Measurements from ENCODE around the gene USH1G. TPM values are rescaled to one million over a fixed set of nuclear protein-coding genes. Genes with fewer than 3 reads are reported as not detected.
"Not testable (repeated sequence)": the region's sequence is repeated elsewhere in the genome, so short reads cannot be mapped to it uniquely, and the experiment has no call there.

USH1G gene
- total RNA-seq, 1 experiment from 2014 or later: not detected

DNA sequence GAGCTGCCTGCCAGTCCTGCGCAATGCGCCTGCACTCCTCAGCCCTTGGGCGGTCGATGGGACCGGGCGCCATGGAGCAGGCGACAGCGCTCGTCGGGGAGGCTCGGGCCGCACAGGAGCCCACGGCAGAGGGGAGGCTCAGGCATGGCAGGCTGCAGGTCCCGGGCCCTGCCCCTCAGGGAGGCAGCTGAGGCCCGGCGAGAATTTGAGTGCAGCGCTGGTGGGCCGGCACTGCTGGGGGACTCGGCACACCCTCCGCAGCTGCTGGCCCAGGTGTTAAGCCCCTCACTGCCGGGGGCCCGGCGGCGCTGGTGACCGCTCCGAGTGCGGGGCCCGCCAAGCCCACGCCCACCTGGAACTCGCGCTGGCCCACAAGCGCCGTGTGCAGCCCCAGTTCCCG lies 16.0 kb downstream of the USH1G start:
- DNase-seq (ENCODE audit: extremely low read depth, low read depth): no peak

DNA sequence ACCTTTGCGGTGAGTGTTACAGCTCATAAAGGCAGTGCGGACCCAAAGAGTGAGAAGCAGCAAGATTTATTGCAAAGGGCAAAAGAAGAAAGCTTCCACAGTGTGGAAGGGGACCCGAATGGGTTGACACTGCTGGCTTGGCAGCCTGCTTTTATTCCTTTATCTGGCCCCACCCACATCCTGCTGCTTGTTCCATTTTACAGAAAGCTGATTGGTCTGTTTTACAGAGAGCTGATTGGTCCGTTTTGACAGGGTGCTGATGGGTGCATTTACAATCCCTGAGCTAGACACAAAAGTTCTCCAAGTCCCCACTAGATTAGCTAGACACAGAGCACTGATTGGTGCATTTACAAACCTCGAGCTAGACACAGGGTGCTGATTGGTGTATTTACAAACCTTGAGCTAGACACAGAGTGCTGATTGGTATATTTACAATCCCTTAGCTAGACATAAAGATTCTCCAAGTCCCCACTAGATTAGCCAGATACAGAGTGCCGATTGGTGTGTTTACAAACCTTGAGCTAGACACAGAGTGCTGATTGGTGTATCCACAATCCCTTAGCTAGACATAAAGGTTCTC lies 16.8 kb downstream of the USH1G start:
- not testable (repeated sequence) for DNase-seq (ENCODE audit: extremely low read depth, low read depth)

DNA sequence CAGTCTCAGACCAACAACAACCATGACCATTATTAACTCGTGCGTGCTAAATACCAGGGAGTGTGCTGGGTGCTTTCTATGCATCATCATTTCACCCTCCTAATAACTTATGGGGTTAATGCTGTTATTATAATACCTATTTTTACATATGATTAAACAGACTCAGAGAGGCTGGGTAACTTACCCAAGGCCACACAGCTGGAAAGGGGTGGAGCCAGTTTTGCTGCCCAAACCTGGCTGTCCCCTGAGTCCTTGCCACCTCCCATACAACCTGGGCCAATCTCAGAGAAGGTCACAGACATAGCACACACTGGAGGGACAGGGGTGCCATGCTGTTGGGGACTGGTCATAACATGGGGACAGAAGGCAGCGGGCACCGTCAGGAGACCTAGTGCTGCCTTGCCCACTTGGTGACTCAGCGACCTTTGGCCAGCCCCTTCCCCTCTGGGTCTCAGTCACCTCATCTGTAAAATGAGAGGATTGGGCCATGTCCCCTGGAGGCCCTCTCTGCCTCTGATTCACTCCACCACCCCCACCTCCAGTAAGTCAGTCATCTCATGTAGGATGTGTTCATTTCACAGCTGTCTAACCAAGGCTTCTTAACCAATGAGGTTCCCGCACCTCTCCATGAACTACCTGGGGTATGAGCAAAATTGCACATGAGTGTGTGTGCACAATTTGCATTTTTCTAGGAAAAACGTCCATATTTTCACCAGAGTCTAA lies 18.2 kb downstream of the USH1G start:
- no peak for DNase-seq (ENCODE audit: extremely low read depth, low read depth)

DNA sequence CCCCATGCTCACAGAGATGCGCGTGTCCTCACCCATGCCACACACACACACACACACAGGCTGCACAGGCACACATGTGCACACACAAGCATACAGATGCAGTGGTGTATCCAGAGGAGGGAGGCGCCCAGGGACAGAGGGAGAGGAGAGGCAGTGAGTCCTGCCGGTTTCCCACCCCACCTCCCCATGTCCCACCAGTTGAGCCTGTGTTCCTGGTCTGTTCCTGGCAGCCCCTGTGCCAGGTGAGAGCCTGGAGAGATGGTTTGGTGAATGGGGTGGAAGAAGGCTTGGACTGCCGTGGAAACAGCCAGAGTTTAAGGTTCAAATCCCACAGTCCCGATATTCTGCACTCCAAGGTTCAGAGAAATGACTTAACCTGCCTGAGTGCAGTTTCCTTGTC lies 19.4 kb downstream of the USH1G start:
- no peak for DNase-seq (ENCODE audit: extremely low read depth, low read depth)

DNA sequence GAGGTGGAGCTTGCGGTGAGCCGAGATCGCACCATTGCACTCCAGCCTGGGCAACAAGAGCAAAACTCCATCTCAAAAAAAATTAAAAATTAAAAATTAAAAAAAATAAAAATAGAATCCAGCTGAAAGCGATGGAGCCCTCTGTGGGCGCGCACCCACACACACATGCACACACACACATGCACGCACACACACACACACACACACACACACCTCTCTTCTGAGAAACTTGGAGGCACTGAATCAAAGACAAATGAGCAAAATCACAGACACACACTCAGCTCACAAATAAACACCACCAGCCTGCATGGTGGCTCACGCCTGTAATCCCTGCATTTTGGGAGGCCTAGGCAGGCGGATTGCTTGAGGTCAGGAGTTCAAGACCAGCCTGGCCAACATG lies 20.0 kb downstream of the USH1G start:
- DNase-seq (ENCODE audit: extremely low read depth, low read depth): no peak

DNA sequence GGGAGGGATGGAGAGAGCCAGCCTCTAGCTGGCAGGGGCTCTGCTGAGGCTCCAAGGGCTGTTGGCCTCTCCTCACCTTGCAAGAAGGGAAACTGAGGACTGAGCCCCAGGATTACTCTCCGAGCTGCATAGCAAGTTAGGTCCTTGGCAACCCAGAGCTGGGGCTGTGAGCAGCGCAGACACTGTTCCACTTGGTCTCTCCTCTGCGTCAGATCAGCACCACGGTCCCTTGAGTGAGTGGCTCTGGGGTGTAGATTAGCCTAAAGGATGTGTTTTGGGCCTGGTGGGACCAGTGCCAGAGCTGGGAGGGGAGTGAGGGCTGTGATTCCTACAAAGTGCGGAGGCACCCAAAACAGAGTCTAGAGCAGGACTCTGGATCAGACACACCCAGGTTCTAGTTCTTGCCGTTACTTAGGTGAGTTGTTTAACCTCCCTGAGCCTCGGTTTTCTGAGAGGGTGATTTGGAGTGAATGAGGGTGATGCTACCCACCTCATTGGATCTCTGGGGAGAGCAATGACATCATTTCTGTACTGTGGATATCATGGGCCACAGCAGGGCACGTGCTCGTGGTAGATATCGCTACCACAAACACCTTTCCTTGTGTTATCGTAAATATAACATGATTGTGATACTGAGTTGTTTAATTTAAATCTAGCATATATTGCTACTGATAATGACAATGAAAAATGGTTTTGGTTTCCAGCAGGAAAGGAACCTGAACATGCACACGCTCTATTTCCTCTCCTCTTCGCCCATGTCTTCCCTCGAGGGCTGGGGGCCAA lies 21.5 kb downstream of the USH1G start:
- no peak for DNase-seq (ENCODE audit: extremely low read depth, low read depth)

DNA sequence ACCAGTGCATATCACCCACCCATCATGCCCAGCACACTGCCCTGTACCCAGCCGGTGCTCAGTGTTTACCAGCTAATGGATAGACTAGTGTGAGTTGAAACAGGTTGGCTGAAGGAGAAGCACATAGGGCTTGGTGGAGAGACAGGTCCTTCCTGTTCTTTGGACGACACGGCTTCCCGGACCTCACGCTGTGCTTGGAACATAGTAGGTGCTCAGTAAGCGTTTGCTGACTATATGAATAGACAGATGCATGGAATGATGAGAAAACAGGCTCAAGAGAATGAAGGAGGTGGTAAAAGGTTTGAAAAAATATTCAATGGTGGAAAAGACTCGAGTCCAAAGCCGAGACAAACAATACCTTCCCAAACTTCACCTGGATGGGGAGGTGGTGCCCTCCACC lies 22.8 kb downstream of the USH1G start:
- DNase-seq (ENCODE audit: extremely low read depth, low read depth): no peak

DNA sequence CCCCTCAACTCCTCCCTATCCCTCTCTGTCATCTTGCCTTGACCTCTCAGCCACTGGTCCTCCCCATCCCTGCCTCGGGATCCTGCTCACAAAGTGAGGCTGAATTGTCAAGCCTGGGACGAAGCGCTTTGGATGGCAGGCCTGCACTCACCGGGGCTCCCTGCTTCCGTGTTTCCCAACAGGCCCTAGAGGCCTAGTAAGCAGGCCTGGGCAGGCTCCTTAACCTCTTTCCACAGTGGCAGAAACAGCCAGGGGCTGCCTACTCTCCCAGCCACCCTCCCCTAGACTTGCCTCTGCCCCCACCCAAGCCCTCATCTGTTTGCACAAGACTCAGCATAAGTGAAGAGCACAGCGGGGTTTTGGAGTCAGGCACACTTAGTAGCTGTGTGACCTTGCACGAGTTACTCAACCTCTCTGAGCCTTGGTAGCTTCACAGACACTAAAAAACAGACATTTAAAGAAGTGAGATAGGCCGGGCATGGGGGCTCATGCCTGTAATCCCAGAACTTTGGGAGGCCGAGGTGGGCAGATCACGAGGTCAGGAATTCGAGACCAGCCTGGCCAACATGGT lies 24.6 kb downstream of the USH1G start:
- DNase-seq (ENCODE audit: extremely low read depth, low read depth): no peak

DNA sequence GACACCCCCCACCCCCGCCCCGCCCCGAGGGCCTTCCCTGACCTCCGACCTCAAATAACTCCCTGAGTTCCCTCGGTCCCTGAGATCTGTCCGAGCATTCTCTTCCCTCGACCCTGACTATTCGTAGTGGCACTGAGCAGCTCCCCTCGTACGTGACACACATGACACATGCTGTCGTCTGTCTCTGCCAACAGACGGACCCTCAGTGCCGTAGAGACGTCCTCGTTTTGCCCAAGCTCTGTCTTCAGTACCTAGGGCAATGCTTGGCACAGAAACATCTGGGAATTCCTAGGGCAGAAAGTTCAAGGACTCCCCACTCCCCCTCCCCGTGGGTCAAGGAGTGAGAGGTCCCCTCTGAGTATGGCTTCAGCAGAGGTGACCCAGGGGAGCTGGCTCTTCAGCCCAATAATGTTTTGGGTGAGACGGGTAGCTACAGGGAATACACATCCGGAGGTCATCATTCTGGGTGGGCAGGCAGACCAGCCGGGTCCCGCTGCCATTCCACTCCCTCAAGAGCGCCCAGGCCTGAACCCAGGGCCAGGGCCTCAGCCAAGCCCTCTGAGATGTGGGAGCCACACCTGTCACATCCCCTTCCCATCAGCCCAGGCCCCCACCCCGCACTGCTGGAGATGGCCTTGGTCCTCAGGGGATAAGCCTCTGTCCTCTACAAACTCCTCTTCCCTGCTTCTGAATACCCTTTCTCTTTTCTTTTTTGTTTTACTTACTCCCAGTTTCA lies 29.0 kb downstream of the USH1G start:
- no peak for DNase-seq (ENCODE audit: extremely low read depth, low read depth)

DNA sequence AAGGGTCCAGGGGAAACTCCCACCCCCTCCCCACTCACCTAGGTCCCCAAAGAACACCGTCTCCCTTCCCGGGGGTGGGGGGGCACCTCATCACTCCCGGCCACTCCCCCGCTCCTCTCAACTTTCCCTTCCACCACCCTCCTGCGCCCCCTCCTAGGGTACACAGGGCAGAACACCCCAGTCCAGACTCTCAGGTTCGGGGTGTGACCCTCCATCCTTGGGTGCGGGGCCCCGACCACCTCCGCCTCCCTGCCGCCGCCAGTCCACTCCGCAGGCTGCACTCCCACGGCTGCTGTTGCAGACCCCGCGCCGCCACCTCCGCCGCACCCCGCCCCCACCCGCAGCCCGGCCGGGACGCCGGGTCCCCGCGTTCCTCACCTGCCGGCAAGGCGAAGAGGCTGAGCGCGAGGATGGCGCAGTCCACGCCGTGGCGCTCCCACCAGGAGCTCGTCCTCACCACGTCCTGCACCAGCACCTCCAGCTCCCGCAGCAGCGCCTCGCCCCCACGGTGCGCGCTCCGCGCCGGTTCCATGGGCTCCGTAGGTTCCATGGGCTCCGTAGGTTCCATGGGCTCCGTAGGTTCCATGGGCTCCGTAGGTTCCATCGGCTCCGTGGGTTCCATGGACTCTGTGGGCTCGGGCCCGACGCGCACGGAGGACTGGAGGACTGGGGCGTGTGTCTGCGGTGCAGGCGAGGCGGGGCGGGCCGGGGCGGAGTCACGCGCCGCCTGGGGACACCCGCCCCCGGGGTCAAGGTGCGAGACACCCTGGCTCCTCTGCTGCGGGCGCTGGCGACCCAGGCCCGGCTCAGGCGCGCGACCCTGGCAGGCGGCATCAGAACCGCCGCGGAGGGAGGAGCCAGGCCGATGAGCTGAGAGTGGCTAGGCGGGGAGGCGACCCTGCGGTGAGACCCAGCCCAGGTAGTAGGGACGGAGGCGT lies 29.8 kb downstream of the USH1G start, which contains the start of gene FADS6:
TSS of gene FADS6 (minus strand) at position 660 of the 938 bp plus-strand sequence. CDS start at position 622, 38 bp downstream.
- no peak for DNase-seq (ENCODE audit: extremely low read depth, low read depth)

DNA sequence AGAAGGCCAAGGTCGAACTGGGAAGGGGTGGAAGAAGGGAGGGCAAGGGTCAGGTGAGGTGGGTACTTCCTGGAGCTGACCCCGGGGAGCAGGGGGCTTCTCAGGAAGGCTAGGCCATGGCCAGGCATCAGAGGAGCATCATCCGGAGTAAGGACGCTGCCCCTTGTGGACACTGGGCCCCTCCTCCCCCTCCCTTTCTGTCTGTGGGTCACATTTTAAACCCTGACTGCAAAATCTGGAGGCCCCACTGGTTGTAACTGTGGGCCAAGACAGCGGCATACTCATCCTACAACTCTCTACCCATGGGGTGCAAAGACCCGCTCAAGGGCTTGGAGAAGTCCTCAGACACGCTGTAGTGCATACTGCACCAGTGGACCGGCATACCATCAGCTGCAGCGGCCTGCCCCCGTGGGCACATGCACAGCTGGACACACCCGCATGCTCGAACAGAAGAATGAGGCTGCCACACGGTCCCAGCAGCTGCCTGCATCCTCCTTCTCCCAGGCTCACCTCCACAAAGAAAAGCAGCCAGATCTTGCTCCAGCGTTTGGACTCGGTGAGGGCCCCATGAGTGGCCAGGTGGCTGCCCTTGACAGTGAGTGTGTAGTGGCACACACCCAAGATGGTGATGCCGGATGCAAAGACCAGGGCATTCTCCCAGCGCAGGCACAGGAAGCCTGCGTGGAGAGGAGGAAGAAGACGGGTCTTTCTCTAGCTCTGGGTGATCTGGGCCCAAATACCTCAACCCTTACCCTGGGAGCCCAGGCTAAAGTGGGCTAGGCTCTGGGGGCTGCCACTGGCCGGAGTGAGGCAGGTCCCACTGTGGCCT lies 30.8 kb downstream of the USH1G start:
- DNase-seq (ENCODE audit: extremely low read depth, low read depth): no peak

DNA sequence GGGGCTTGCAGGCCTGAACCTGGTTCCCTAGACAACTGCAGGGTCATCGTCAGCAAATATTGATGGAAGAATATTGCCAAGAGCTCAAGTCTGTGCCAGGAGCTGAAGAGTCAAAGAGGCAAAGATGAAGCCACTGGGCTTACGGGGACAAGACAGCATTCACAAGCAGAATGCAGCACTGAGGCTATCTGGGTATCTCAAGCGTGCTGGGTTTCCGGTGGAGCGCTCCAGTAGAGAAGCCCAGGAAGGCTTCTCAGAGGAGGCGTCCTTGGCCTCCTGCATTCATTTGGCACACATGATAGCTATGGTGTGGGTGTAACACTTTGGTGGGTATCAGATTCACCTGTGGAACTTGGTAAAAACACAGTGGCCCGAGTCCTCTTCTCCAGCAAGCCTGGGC lies 32.5 kb downstream of the USH1G start:
- no peak for DNase-seq (ENCODE audit: extremely low read depth, low read depth)

DNA sequence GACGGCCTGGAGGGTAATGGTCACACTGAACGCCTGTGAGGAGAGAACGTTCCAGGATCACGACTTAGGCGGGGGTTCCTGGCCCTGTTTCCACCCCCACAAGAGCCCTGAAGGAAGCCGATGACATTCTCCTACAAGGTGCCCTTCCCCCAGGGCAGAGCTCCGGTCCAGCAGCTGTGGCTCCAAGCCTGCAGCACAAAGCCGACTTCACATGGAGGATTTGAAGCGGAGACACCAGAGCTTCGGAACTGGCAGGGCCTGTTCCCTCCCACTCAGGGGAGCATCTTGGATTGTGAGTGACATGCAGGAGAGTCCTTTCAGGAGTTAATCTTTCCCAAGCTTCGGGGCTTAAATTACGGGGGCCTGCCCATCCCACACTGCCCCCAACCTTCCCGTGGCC lies 34.6 kb downstream of the USH1G start:
- no peak for DNase-seq (ENCODE audit: extremely low read depth, low read depth)

DNA sequence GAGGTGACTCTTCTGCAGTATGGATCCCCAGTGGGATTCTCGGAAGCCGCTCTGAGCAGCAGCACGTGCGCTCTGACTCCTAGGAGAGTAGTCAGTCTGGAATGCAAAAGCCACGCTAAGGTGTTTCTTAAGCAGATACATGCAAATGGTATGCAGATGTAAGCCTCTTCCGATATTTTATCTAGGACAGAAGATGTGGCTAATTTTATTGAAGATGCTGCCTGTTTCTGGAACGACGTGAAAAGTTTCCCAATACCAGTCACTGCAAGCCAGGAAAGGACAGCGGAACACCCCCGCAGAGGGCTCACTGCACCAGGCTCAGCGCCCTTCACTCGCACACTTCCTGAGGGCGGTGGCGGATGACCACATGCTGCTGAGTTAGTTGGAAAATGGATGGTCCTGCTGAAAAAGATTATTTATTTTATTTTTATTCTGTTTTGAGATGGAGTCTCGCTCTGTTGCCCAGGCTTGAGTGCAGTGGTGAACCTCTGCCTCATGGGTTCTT lies 39.8 kb downstream of the USH1G start:
- no peak for DNase-seq (ENCODE audit: extremely low read depth, low read depth)

DNA sequence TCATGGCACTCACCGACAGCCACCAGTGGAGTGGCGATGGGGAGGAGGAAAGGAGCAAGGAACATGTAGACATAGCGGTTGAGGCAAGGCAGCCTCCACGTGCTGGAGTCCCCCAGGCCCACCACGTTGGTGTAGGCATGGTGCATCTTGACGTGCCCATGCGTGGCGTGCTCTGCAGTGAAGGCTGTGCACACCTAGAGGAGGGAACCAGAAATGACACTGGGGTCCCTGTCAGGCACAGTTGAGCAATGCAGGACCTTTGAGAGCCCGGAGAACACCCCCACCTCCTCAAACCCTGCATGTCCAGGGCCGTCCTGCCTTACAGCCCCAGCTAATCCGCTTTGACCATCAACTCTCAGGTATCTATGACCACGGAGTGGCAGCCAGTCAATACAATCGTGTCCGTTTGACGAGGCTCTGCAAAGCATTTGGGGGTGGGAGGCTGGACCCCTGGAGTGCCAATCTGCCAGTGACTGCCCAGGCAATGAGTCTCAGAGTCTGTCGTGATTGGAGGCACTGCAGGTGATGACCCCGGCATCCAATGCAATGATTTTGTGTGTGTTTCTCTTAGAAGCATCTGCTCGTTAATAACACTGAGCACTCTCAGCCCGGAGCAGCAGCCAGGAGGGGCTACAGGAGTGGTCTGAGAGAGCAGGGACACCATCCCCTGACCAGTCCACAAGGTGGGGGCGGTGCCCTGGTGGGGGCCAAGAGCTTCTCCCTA lies 40.4 kb downstream of the USH1G start:
- DNase-seq (ENCODE audit: extremely low read depth, low read depth): no peak

DNA sequence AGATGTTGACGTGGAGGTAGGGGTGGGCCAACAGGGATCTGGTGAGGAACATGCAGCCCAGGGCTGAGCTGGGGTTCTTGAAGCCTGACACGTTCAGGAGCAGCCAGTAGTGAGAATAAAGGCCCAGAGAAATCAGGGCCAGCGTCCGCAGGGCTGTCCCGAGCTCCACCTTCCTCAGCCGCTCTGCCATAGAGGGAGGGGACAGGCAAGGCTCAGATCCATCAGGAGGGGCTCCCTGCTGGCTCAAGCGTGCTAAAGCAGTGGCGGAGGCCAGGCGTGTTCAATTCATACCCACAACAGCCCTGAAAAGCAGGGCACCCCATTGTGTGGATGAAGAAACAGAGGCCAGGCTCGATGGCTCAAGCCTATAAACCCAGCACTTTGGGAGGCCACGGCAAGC lies 42.0 kb downstream of the USH1G start:
- no peak for DNase-seq (ENCODE audit: extremely low read depth, low read depth)

DNA sequence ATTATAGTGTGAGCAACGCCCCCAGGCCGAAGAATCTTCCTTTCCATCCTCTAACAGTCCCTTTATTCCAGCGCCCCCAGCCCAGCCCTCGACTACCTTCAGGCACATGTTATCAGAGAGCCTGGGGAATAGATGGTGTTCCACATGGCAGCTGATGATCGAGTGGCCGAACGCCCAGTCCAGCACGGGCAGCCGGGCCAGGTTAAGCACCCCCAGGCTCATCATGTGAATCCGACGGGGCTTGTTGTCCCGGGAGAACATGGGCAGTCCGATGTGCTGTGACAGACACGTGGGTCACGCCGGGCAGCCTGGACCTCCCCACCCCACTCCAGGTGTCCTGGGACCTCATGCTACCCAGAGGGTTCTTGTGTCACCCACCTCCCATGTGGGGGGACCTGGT lies 43.7 kb downstream of the USH1G start:
- DNase-seq (ENCODE audit: extremely low read depth, low read depth): no peak

DNA sequence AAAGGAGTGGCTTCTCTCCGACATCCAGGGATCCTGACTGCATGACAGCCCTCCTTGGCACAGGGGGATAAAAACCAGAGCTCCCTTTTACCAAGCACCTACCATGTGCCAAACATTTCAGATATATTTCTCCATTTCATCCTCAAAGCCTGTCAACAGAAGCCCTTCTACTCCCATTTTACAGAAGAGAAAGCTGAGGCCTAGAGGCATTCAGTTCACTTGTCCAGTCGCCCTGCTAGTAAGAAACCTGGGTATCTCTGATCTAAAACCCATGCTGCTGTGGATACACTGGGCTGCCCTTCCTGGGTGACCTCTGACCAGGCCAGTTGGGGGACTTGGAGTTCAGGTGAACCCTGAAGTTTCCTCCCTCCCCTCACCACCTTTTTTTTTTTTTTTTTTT lies 44.4 kb downstream of the USH1G start:
- no peak for DNase-seq (ENCODE audit: extremely low read depth, low read depth)

Measured in NCI-H460 (cell line).